ENCODE results near the gene ADSS1.
A peak's percentile ranks its signal among the peaks of the same experiment; 100 is the strongest.
"Not testable (repeated sequence)": the region's sequence is repeated elsewhere in the genome, so short reads cannot be mapped to it uniquely, and the experiment has no call there.

The ADSS1 gene

DNA sequence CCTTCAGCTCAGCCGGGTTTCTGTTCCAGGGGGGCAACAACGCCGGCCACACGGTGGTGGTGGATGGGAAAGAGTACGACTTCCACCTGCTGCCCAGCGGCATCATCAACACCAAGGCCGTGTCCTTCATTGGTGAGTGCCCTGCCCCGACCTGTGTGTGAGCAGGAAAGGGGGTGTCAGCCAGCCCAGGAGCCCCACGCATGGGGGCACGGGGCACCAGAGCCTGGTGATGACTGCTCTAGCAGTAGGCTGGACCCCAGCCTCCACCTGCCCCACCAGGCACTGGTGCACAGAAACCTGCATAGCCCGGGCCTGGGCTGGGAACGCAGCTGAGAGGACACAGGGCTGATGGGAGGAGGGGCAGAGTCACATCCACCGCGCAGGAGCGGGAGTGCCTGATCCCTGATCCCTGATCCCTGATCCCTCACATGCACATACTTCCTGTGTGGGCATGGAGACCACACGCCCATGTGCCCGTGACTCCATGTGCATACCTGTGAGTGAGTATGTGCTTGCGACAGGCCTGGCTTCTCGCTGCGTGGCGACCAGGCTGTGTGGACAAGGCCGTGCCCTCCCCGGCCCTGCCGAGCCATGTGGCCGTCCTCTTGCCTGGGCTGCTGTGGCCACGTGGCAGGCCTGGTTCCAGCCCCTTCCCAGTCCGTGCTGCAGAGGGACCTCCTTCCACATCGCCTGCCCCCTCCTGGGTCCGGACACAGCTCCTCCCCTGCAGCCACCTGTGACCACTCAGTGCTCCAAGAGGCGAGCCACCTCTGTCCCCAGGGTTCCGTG lies 11.2 kb downstream of the ADSS1 start:
- DNase-seq, result no peak

DNA sequence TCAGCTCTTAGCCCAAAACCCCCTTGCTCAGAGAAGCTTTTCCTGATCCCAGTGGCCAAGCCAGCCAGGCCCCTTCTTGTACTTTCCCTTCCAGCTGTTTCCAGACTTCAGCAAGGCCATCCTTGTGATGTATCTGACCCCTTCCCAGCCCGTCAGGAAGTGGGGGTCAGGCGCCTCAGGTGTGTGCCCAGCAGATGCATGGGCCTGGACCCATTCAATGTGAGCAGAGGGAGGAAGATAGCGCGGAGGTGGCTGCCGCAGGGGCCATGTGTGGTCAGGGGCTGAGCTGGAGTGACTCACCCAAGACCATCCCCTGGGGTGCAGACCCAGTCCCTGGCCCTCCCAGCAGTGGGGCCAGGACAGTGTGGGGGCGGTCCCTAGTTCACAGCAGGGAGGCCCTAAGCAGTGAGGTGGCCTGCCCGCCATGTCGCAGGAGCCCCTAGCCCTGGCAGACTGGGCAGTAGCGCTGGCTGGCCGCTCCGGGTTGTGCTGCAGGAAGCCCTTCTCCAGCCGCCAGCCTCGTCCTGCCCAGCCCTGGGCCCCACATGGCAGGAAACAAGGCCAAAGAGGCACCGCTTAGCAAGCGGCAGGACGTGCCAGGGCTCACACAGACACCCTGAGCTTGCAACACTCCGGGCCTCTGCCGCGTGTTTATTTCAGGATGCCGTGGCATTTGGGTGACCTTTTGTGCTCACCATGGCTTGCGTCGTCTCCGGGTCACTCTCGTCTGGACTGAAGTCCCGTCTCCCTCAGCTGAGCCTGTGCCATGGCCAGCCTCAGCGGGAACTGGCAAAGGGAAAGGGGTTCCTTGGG lies 12.0 kb downstream of the ADSS1 start:
- DNase-seq, result no peak

DNA sequence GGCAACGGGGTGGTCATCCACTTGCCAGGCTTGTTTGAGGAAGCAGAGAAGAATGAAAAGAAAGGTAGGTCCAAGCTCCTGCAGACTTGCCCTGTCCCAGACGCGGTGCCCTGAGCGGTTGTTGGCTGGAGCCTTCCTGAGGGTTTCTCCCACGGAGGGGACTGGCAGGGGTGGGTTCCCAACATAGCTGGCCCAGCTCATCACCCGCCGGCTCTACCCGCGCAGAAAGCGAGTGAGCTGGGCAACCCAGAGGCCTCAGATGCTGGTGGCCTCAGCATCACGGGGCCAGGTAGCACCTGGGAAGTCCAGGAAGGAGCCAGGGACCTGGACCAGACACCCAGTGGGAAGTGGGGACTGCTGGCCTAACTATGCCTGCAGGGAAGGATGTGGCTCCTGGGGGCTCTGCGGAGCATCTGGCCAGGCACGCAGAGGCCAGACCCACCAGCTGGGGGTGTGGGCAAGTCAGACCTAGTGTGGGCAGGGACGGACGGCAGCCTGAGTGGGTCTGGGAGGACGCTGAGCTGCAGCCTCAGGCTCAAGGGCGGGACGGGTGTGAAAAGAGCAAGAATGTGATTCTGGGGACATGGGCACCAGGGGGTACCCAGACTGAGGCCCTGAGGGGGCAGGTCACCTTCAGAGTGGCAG lies 14.5 kb downstream of the ADSS1 start:
- DNase-seq, result no peak

DNA sequence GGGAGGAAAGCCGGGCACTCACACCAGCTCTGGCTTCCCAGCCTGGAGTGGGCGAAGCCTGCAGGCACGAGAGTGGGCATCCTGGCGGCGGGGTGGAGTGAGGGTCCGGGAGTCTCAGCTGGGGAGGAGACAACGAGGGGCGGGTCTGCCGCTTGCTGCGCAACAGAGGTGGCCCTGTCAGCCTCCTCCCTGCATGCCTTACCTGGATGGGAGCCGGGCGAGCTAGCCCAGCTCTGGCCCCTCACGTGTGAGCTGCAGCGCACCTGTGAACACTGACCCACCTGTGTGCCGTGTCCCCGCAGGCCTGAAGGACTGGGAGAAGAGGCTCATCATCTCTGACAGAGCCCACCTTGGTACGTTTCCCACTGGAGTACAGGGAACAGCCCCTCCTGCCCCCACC lies 15.0 kb downstream of the ADSS1 start:
- no peak for DNase-seq

DNA sequence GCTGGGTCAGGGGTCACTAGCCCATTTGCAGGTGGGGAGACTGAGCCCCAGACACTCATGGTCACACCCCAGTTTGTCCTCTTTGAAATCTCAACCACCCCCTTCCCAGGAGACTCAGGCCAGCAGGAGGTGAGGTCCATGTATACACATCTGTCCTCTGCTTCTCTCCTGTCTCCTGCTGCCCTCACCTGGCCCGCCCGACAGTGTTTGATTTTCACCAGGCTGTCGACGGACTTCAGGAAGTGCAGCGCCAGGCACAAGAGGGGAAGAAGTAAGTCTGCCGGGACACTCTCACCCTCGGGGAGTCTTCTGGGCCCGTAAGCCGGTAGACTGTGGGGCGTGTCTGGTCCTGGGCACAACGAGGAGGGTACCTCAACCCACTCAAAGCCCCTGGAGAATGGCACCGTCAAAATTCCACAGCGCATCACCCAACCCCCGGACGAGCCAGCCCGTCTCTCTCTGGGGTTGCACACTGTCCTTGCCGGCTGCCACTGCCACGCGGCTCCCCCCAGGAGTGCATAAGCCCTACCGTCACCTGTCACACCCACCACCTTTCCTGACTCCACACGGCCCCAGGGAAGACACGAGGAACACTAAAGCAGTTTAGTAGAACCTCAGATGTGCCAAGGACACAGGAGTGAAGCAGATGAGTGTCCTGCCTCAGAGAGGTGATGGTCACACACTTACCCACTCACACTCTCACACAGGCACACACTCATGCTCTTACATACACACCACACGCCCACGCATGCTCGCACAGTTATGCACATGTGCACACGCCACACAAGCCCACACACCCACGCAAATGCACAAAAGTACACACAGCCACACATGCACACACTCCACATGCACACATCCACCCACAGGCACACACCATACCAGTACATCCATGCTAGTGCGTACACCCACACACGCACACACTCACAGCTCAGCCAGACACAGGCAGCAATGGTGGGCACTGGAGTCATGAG lies 15.8 kb downstream of the ADSS1 start:
- DNase-seq, result no peak

DNA sequence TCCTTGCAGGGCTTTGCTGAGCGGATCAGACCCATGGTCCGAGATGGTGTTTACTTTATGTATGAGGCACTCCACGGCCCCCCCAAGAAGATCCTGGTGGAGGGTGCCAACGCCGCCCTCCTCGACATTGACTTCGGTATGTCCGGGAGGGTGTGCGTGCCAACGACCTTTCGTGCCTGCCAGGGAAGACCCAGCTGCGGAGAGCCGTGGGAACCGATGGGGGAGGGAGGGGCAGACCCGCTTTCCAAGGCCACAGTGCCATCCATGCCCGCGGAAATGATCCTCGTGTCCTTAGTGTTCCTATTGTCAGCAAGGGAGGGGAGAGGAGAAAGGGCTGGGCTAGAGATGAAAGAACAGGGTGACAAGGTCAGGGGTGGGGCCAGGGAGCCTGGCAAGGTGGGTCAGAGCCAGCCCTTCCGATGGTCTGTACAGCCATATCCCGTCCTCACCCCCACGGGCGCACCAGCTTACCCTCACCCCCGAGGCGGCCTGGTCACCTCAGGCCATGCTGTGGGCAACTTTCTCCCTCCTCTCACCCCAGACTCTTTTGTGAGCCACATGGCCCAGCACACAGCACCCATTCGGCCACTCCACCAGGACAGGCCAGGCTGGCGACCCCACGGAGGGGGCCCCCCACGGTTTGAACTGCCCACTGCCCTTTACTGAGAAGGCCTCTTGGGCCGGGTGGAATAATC lies 17.2 kb downstream of the ADSS1 start:
- DNase-seq, result no peak

DNA sequence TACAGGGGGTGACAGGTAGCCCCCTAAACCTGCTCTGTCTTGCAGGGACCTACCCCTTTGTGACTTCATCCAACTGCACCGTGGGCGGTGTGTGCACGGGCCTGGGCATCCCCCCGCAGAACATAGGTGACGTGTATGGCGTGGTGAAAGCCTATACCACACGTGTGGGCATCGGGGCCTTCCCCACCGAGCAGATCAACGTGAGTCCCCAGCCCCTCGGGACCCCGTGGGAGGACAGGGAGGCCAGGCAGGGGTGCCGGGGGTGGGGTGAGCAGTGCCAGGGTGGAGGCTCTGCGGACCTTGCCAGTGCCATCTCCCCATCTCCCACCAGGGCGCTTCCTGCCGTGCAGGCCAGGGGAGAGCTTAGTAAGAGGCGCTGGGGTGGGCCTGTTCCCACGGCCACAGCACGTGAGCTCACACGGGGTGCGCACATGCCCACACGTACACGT lies 17.8 kb downstream of the ADSS1 start:
- no peak for DNase-seq

DNA sequence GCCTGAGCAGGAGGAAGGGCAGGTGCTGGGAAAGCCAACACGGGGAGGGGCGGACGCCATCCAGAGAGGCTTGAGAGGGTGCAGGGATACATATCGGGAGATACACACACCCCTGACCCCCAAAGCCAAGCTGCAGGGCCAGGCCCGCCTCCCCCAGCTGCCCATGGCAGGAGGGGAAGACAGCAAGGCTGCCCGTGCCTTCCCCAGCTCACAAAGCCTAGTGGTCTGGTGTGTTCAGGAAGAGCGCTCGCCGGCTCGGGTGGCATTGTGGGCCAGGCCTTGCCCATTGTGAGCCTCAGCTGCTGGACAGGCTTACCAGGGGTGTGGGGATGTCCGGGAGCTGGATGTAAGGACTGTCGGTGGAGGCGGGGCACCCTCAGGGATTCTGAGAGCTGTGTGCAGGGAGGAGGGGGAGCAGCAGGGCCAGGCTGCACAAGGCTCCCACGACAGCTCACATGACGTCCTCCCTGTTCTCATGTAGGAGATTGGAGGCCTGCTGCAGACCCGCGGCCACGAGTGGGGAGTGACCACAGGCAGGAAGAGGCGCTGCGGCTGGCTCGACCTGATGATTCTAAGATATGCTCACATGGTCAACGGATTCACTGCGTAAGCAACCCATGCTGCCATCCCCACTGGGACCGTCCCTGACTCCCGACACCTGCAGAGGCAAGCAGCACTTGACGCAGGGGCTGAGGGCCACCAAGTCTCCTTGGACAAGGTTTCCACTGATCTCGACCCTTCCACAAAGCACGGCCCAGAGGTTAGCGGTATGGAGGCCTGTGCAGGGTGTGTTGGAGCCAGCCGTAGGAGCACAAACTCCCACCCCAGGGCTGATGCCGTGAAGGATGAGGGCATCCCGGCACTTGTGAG lies 18.8 kb downstream of the ADSS1 start:
- no peak for DNase-seq

DNA sequence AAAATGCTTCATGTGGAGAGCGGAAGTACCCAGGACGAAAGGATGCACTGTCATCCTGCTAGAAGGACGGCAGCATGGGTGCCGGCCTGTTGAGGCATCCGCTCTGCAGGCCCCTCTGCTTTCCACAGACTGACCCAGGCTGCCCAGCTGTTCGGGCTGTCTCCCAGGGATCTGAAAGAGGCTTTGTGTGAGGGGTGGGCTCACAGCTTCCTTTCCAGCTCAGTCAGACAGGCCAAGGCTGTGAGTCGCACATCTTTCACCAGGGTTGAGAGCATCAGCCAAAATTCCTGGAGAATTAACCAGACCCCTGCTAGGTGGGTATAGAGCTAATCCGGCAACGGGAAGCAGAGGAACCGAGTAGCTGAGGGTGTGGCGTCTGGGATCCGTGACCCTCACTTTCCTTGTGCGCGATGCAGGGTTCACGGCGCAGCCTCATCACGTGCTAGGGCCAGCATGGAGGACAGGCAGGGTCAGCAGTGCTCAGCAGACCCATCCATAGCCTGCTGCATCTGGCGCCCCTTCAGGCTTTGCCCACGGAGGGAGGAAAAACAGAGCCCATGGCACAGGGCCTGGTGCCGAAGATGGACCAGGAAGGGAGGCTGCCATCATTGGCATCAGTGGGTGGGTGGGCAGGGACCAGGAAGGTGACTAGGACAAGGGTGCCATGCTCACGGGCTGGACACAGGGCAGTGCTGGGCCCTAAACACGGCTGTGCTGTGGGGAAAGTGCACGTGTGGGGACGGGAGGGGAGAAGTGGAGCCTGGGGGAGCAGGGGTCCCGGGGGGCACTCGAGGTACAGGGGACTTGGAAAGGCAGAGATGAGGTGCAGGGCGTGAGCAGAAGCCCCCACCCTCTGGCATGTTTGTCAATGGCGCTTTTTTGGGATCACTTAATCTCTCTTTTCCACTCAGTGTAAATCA lies 19.7 kb downstream of the ADSS1 start:
- DNase-seq, result no peak

DNA sequence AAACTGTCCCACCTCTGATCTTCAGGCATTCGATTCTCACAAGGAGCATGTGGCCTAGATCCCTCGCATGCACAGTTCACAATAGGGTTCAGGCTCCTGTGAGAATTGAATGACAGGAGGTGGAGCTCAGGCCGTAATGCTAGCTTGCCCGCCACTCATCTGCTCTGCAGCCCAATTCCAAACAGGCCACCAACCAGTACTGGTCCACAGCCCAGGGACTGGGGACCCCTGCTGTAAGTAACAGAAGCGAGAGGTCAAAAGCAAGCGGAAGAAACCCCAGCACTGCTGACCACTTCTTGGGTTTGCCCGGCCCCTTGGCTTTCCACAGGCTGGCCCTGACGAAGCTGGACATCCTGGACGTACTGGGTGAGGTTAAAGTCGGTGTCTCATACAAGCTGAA lies 20.5 kb downstream of the ADSS1 start:
- DNase-seq, result no peak

DNA sequence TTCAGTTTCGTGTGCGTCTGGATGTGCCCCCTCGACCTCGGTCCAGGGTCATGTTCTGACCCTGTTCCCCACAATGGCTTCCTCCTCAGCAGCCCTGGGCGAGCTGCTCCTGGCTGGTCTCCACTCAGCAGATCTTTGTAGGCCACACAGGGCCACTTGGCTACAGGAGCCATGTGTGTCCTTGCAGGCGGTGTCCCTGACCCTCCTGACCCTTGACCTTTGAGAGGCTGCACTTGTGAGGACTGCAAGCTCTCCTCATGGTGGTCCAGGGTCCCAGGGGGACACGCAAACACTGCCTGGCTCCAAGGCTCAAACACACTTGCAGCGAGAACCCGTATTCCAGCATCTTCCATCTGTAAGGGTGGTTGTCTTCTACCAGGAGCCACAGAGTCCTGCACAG lies 21.4 kb downstream of the ADSS1 start:
- no peak for DNase-seq

DNA sequence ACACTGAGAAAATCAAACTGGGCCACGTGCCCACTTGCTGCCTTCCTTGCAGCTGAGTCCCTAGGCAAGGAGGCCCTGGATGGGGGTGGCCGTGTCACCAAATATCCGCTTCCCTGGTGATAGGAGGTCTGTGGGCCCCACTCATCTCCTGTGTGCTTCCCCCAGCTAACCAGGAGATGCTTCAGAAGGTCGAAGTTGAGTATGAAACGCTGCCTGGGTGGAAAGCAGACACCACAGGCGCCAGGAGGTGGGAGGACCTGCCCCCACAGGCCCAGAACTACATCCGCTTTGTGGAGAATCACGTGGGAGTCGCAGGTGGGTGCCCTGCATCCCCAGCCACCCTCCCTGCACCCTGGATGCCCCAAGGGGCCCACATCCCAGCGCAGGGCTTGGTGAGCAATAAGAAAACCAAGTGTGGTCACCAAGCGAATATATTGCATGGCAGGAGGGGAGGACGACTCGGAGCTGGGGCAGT lies 22.1 kb downstream of the ADSS1 start:
- no peak for DNase-seq

DNA sequence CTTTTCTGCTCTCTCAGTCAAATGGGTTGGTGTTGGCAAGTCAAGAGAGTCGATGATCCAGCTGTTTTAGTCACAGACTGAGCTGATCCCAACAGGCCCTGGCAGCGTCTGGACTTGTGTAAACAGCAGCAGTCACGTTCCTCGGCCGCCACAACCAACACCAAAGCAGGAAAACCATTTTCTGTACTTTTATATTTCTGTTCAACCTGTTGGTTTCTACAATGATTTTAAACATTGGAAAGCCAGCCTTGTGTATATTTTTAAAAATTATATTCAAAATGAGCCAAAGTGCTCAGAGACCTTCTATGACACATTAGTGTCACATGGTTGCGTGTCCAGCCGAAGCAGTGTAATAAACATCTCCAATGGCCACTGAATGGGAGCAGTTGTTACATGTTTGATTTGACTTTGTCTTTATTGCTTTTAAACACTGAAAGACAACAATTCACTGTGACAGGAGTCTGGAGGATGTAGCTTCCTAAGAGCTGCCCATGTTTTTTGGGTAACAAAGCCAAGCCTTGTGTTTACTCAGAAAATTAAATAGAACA lies 23.0 kb downstream of the ADSS1 start:
- peak; percentile 21 for DNase-seq

DNA sequence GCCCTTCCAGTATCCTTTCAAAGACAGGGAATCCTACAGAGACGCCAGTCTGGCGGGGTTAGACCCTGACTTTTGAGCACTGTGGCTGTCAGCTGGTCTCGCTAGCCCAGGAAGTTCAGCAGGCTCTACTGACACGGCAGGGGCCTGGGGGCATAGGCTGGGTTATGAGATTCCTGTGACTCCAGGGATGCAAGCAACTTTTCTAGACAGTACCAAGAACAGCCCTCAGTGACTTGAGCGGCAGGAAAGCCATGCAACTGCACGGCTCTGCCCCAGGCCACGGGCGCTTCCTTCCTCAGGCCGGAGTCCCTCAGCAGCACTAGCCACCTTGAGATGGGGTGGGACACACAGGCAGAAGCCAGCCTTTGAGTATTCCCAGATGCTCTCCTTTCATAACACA lies 23.8 kb downstream of the ADSS1 start:
- no peak for DNase-seq

DNA sequence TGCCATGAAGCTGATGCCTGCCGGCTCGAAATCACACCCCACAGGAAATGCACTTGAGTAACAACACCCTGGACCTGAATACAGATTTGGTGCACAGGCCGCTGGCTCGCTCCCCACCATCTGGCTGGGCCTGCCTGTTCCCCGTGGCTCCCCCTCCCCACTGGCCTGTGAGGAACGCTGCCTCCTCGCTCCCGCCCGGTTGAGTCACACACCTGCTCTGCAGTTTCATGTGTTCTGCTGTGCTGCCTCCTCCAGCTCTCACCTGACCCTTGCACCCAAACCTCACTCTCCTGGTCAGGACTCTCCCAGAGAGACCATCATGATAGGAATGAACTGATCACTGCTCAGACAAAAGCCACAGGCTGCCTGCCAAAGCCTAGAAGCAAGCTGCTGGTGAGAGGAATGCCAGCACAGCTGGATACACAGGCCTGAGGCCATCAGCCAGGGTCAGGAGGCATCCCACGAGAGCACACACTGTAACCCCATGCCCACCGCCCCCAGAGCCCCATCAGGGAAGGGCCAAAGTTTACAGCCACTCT lies 25.2 kb downstream of the ADSS1 start:
- DNase-seq, result no peak

DNA sequence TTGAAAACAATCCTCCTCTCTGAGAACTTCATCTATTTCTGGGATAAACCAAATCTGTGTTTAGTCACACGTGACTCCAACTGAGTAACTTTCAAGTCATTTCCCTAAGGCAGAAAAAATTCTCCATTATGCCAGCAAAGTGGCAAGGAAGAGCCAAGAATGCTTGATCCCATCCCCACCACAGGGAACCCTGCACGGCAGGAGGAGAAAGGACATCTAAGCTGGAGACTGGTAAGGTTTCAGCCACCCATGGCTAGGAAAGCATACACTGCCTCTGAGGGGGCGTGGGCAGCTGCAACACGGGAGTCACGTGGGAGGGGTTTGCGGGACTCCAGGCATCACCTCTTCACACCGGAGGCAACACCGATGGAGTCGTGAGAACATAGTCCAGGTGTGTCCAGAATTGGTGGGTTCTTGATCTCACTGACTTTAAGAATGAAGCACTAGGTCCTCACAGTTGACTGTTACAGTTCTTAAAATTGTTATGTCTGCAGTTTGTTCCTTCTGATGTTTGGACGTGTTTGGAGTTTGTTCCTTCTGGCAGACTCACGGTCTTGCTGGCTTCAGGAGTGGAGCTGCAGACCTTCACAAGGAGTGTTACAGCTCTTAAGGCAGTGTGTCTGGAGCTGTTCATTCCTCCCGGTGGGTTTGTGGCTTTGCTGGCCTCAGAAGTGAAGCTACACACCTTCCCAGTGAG lies 26.2 kb downstream of the ADSS1 start:
- DNase-seq, result no peak

DNA sequence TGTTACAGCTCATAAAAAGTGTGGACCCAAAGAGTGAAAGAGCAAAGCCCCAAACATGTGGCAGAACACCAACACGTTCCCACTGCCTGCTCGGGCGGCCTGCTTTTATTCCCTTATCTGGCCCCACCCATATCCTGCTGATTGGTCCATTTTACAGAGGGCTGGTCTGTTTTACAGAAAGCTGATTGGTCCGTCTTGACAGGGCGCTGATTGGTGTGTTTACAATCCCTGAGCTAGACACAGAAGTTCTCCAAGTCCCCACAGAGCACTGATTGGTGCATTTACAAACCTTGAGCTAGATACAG lies 26.7 kb downstream of the ADSS1 start:
- not testable (repeated sequence) for DNase-seq

Data from NCI-H345 (cell line).